ENCODE data around the gene MMAB.

The MMAB gene

GRCh38 chr12:109588461-109589239 is 15.3 kb upstream of the MMAB start:
- no peak for TF ChIP-seq CTCF (IDR thresholded peaks at IDR 0.05; ENCODE audit: control insufficient read depth, insufficient read depth, low read depth, low read length, missing control alignments)
- no peak for DNase-seq (ENCODE audit: low read depth)
- no peak overlapping the region for H3K4me3 ChIP-seq (ENCODE audit: control insufficient read depth, low read depth, low read length)

GRCh38 chr12:109587921-109588320 is 14.6 kb upstream of the MMAB start:
- no peak for TF ChIP-seq CTCF (IDR thresholded peaks at IDR 0.05; ENCODE audit: control insufficient read depth, insufficient read depth, low read depth, low read length, missing control alignments)
- no peak for DNase-seq (ENCODE audit: low read depth)
- no peak overlapping the region for H3K4me3 ChIP-seq (ENCODE audit: control insufficient read depth, low read depth, low read length)

GRCh38 chr12:109586385-109587296 is 13.3 kb upstream of the MMAB start:
- TF ChIP-seq CTCF (IDR thresholded peaks at IDR 0.05; ENCODE audit: control insufficient read depth, insufficient read depth, low read depth, low read length, missing control alignments) = no peak
- DNase-seq (ENCODE audit: low read depth) = no peak

GRCh38 chr12:109583733-109584132 is 10.4 kb upstream of the MMAB start:
- DNase-seq (ENCODE audit: low read depth) = no peak
- no peak for TF ChIP-seq CTCF (IDR thresholded peaks at IDR 0.05; ENCODE audit: control insufficient read depth, insufficient read depth, low read depth, low read length, missing control alignments)
- no peak overlapping the region for H3K4me3 ChIP-seq (ENCODE audit: control insufficient read depth, low read depth, low read length)

More at GRCh38 chr12:109586385-109587296, 13.3 kb upstream of the MMAB start:
- H3K4me3 ChIP-seq (ENCODE audit: control insufficient read depth, low read depth, low read length) = no peak overlapping the region

GRCh38 chr12:109582636-109583035 is 9.3 kb upstream of the MMAB start:
- DNase-seq (ENCODE audit: low read depth) = no peak
- no peak for TF ChIP-seq CTCF (IDR thresholded peaks at IDR 0.05; ENCODE audit: control insufficient read depth, insufficient read depth, low read depth, low read length, missing control alignments)
- H3K4me3 ChIP-seq (ENCODE audit: control insufficient read depth, low read depth, low read length) = no peak overlapping the region

GRCh38 chr12:109581856-109582255 is 8.6 kb upstream of the MMAB start:
- no peak for DNase-seq (ENCODE audit: low read depth)
- TF ChIP-seq CTCF (IDR thresholded peaks at IDR 0.05; ENCODE audit: control insufficient read depth, insufficient read depth, low read depth, low read length, missing control alignments) = no peak
- no peak overlapping the region for H3K4me3 ChIP-seq (ENCODE audit: control insufficient read depth, low read depth, low read length)
